ENCODE measurements around the gene COX20. TPM values are rescaled to one million over a fixed set of nuclear protein-coding genes. Genes with fewer than 3 reads are reported as not detected.
"Not testable (repeated sequence)": the region's sequence is repeated elsewhere in the genome, so short reads cannot be mapped to it uniquely, and the experiment has no call there.

Gene COX20
- total RNA-seq, 4 donors from 2014 or later, result 12.3 to 194 (median 36.4) TPM

- TF ChIP-seq, protein P1, sequence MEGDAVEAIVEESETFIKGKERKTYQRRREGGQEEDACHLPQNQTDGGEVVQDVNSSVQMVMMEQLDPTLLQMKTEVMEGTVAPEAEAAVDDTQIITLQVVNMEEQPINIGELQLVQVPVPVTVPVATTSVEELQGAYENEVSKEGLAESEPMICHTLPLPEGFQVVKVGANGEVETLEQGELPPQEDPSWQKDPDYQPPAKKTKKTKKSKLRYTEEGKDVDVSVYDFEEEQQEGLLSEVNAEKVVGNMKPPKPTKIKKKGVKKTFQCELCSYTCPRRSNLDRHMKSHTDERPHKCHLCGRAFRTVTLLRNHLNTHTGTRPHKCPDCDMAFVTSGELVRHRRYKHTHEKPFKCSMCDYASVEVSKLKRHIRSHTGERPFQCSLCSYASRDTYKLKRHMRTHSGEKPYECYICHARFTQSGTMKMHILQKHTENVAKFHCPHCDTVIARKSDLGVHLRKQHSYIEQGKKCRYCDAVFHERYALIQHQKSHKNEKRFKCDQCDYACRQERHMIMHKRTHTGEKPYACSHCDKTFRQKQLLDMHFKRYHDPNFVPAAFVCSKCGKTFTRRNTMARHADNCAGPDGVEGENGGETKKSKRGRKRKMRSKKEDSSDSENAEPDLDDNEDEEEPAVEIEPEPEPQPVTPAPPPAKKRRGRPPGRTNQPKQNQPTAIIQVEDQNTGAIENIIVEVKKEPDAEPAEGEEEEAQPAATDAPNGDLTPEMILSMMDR (IDR thresholded peaks at IDR 0.05), result no peak
- no peak for TF ChIP-seq POLR2A (IDR thresholded peaks at IDR 0.05)
- Histone ChIP-seq H3K36me3 (no peaks in the 10 kb centered on the region), H3K4me3 (no peak overlapping the region), H3K4me1 (no peaks in the 10 kb centered on the region), H3K27ac (no peak overlapping the region), H3K9me3 (no peaks in the 10 kb centered on the region), H3K27me3 (no peaks in the 10 kb centered on the region)
- no peak for DNase-seq
- intact Hi-C loops (cut with DNase I; ENCODE audit: low total_unique reads), result loop anchor here (5.0 kb wide), 1 partner anchor 190 kb away; no protein-coding TSS in a partner anchor
Observed at GRCh38 chr1:244792188-244792850, 43.1 kb upstream of the COX20 start.

DNA sequence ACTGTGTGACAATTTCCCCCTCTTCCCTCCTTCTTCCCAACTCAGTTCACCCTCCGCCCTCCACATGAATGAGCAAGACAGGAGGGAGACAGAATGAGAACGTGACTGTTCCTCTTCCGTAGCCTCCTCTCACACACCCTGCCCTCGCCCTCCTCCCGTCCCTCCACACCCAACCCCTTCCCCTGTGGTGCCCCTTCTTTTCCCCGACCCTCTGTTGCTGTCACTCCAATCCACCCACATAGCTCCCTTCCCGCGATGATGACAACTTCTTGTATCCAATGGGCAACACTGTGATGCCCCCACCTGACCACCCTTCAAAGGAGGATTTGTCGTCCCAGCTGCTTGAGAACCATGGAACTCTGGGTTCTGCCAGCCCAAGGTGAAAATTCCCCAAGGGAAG lies 41.4 kb upstream of the COX20 start:
- intact Hi-C loops (cut with DNase I; ENCODE audit: low total_unique reads), result loop anchor here (5.0 kb wide), 1 partner anchor 192 kb away; no protein-coding TSS in a partner anchor
- no peaks in the 10 kb centered on the region for H3K36me3 ChIP-seq

GRCh38 chr1:244794516-244794915 lies 40.9 kb upstream of the COX20 start:
- H3K27me3 ChIP-seq, H3K27ac ChIP-seq, H3K36me3 ChIP-seq, DNase-seq, H3K9me3 ChIP-seq, H3K4me3 ChIP-seq, H3K4me1 ChIP-seq: not testable (repeated sequence)
- intact Hi-C loops (cut with DNase I; ENCODE audit: low total_unique reads), result loop anchor here (5.0 kb wide), 1 partner anchor 192 kb away; no protein-coding TSS in a partner anchor

More for the DNA sequence above, 41.4 kb upstream of the COX20 start:
- no peak for TF ChIP-seq POLR2A (IDR thresholded peaks at IDR 0.05)
- TF ChIP-seq, protein P1 (IDR thresholded peaks at IDR 0.05), result no peak
- H3K27me3 ChIP-seq, result no peaks in the 10 kb centered on the region
- H3K9me3 ChIP-seq, result no peaks in the 10 kb centered on the region
- no peak overlapping the region for H3K4me3 ChIP-seq
- H3K27ac ChIP-seq, result no peak overlapping the region
- DNase-seq, result no peak
- H3K4me1 ChIP-seq, result no peaks in the 10 kb centered on the region

- no peaks in the 10 kb centered on the region for H3K27me3 ChIP-seq
- intact Hi-C loops (cut with DNase I; ENCODE audit: low total_unique reads), result no loop called here
- H3K4me1 ChIP-seq, result no peaks in the 10 kb centered on the region
- no peaks in the 10 kb centered on the region for H3K9me3 ChIP-seq
- H3K36me3 ChIP-seq, result no peaks in the 10 kb centered on the region
- TF ChIP-seq, protein P1 (IDR thresholded peaks at IDR 0.05), result peak; percentile 84 to 89 (median 88)
- TF ChIP-seq POLR2A (IDR thresholded peaks at IDR 0.05), result no peak
- no peak overlapping the region for H3K27ac ChIP-seq
- peak; percentile 46 to 70 for DNase-seq
- H3K4me3 ChIP-seq, result no peak overlapping the region
Observed at GRCh38 chr1:244796719-244797406, 38.6 kb upstream of the COX20 start.

DNA sequence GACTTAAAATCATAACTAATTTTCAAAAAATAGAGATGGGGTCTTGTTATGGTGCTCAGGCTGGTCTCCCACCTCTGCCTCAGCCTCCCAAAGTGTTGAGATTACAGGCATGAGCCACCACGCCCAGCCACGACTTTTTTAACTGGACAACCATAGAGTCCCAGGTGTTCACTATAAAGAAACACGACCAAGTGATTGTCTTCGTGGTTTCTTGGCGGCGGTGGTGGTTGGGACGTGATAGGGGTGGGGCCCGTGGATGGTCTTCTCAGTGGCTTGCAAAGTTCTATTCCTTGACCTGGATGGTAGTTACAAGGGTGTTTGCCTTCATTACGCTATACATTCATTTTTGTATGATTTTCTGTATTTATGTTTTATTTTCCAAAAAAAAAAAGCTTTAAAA lies 34.6 kb upstream of the COX20 start:
- TF ChIP-seq, protein P1 (IDR thresholded peaks at IDR 0.05), result no peak
- TF ChIP-seq POLR2A (IDR thresholded peaks at IDR 0.05), result no peak
- Histone ChIP-seq H3K4me1 (no peaks in the 10 kb centered on the region), H3K9me3 (no peaks in the 10 kb centered on the region), H3K27me3 (no peaks in the 10 kb centered on the region), H3K27ac (no peak overlapping the region), H3K4me3 (no peak overlapping the region), H3K36me3 (no peaks in the 10 kb centered on the region)
- intact Hi-C loops (cut with DNase I; ENCODE audit: low total_unique reads), result no loop called here
- DNase-seq, result no peak

Data from uterus (tissue), 4 donors.